Psoas muscle (tissue), 8 donors: Measurements from ENCODE around the gene ATP6AP2. TPM values are rescaled to one million over a fixed set of nuclear protein-coding genes. Genes with fewer than 3 reads are reported as not detected.

ENCODE experiments used
- ATAC-seq, 4 donors: fragments of 200-7000 bp; cut with Tn5 transposase; one replicate each; pipeline ENCODE4 v1.9.1; 2020; ENCODE audit warnings: moderate library complexity in 3 of 4, mild to moderate bottlenecking in 2 of 4
- DNase-seq, 2 donors: peaks; one replicate each; pipeline ENCODE4 v3.0.0-alpha.2; 2020
- H3K27ac ChIP-seq: fragments of 200-600 bp; one replicate; pipeline ENCODE4 v1.8.0; 2022
- H3K27me3 ChIP-seq, 3 donors: fragments of 200-600 bp in 1 of 3; one replicate each; pipeline versions ENCODE4 v1.6.1 to v1.8.0; 2013 to 2022; ENCODE audit warnings: low read length in 2 of 3, mild to moderate bottlenecking in 2 of 3, moderate library complexity in 1 of 3; ENCODE audit not compliant: insufficient read depth in 3 of 3
- H3K36me3 ChIP-seq, 2 donors: fragments of 200-600 bp in 1 of 2; one replicate each; pipeline versions ENCODE4 v1.6.1 to v1.8.0; 2013 to 2022; ENCODE audit warnings: low read depth in 1 of 2, mild to moderate bottlenecking in 1 of 2, moderate library complexity in 1 of 2; ENCODE audit not compliant: insufficient read depth in 1 of 2
- H3K4me1 ChIP-seq: fragments of 200-600 bp; one replicate; pipeline ENCODE4 v1.8.0; 2022
- H3K4me3 ChIP-seq: fragments of 200-600 bp; one replicate; pipeline ENCODE4 v1.8.0; 2022; ENCODE audit warnings: mild to moderate bottlenecking
- H3K9me3 ChIP-seq: fragments of 200-600 bp; one replicate; pipeline ENCODE4 v1.8.0; 2022
- whole genome bisulfite sequencing, 3 donors: extraction: QIAGEN DNeasy Blood & Tissue Kit; methylation state at CpG; one replicate each; pipeline versions ENCODE4 v1.1.6 to v1.1.7; 2013; 5-methylcytosine and 5-hydroxymethylcytosine counted together
- intact Hi-C, 2 donors: fragments of 100-400 bp; cut with DNase I; formaldehyde crosslinking; loops; one replicate each; pipeline versions ENCODE4 v1.11.0 to v1.14.2; 2022
- polyA plus RNA-seq, 3 donors: library from polyadenylated mRNA; stranded (reverse); fragments of 200-250 nt; gene quantifications; one replicate each; pipeline ENCODE4 v1.2.3, GENCODE V29; 2013
- total RNA-seq, 4 donors: library from RNA; stranded (reverse); fragmentation: NEBNext Ultra II Directional in 2 of 4; extraction: Animal tissue kit (Norgen Biotek cat#: 25700) in 2 of 4; gene quantifications; one replicate each; pipeline versions ENCODE4 v1.2.1 to v1.2.4, GENCODE V29; 2021 to 2023
- TF ChIP-seq, protein P1 (sequence below): fragments of 200-600 bp; IDR thresholded peaks from one replicate; pipeline ENCODE4 v1.8.0; 2022; ENCODE audit warnings: antibody characterized with exemption
- donor health status: healthy with polysubstance abuse.
- donor health status: DM: no; HTN: no; CAD: no; lungs with moderate emphysema.
- donor health status: Bipolar disorder and iron deficiency.
- donor health status: healthy.
- donor health status: DM: yes; HTN: yes; CAD: no.
- donor health status: DM: no; HTN: no; CAD: no.
- donor health status: DM: no; HTN: no; CAD: no.
- donor health status: DM: yes; HTN: yes; CAD: no.

The ATP6AP2 gene
- total and polyA plus RNA-seq, 7 donors, result 17.5 to 29.2 (median 24.7) TPM

DNA sequence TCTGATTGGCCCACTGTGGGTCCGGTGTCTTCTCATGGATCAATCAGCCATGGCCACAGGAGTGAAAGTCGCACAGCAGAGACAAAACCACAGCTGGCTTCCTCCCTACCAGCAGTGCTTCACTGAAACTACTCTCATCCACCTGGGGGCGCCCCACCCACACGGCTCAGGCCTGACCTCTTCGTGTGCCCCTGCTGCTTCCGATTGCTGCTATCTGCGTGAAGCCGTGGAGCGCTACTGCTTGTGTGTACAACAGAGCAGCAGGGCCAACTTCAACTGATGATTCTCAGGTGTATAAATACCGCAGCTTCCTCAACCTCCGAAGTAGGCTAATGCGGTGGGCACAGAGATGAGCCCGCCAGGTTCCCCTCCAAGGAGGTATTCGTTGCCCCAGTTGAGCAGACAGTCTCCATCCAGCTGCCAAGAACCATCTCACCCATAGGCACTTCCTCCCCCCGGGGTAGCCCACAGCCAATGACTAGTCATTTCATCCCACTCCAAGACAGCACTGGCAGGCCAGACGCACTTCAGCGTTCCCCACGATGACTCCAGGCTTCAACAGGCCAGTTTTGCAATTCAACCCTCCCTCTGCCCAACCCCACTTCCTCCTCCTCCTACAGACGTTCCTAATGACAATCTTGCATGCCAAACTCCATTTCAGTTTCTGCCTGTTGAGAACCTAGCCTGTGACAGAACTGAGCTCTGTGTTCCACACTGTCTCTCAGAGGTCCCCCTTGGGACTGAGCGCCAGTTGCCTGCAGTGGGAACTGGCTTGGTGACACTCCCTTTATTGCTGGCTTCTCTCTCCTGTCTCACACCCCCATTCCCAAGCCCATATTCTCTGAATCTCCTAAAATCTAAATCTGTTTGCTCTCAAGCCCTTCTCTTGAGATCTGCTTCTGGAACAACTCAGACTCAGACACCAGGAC, 41.3 kb upstream of the ATP6AP2 start:
- DNase-seq (peak; percentile 49 to 69), ATAC-seq (peak in 3 of 4 donors; percentile 52 to 53 (median 52))
- WGBS, 3 donors, result 36 to 50% (median 48%) methylated on average over 18 to 20 of the region's 20 CpGs
- no peaks in the 10 kb centered on the region for H3K9me3 ChIP-seq
- H3K27ac ChIP-seq, result no peak overlapping the region
- no peaks in the 10 kb centered on the region for H3K4me1 ChIP-seq
- no peaks in the 10 kb centered on the region for H3K36me3 ChIP-seq
- intact Hi-C loops, result loop anchor here in 1 of 2 donors (10.0 kb wide), 1 partner anchor 715 kb away; no protein-coding TSS in a partner anchor
- TF ChIP-seq, protein P1, sequence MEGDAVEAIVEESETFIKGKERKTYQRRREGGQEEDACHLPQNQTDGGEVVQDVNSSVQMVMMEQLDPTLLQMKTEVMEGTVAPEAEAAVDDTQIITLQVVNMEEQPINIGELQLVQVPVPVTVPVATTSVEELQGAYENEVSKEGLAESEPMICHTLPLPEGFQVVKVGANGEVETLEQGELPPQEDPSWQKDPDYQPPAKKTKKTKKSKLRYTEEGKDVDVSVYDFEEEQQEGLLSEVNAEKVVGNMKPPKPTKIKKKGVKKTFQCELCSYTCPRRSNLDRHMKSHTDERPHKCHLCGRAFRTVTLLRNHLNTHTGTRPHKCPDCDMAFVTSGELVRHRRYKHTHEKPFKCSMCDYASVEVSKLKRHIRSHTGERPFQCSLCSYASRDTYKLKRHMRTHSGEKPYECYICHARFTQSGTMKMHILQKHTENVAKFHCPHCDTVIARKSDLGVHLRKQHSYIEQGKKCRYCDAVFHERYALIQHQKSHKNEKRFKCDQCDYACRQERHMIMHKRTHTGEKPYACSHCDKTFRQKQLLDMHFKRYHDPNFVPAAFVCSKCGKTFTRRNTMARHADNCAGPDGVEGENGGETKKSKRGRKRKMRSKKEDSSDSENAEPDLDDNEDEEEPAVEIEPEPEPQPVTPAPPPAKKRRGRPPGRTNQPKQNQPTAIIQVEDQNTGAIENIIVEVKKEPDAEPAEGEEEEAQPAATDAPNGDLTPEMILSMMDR, result no peak
- peaks cover 0 to 52% (median 0%) of the 10 kb centered on the region in 3 donors for H3K27me3 ChIP-seq
- no peak overlapping the region for H3K4me3 ChIP-seq

DNA sequence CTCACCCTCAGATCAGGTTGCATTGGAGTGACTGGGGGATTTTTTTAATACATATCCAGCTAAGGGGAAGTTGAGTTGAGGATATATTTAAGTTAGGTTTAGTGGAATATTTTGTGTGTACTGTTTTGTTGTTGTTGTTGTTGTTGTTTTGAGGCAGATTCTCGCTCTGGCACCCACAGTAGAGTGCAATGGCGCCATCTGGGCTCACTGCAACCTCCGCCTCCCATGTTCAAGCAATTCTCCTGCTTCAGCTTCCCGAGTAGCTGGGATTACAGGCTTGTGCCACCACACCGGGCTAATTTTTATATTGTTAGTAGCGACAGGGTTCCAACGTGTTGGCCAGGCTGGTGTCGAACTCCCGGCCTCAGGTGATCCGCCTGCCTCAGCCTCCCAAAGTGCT, 38.6 kb upstream of the ATP6AP2 start:
- Histone ChIP-seq H3K4me1 (no peaks in the 10 kb centered on the region), H3K36me3 (no peaks in the 10 kb centered on the region), H3K27me3 (peaks cover 0 to 36% (median 0%) of the 10 kb centered on the region in 3 donors), H3K9me3 (no peaks in the 10 kb centered on the region), H3K27ac (no peak overlapping the region), H3K4me3 (no peak overlapping the region)
- TF ChIP-seq, protein P1, result no peak
- no peak for DNase-seq
- intact Hi-C loops, result loop anchor here in 1 of 2 donors (10.0 kb wide), 1 partner anchor 713 kb away; no protein-coding TSS in a partner anchor
- no peak for ATAC-seq
- WGBS, 3 donors, result 69 to 87% (median 85%) methylated on average over 10 of the region's 10 CpGs

DNA sequence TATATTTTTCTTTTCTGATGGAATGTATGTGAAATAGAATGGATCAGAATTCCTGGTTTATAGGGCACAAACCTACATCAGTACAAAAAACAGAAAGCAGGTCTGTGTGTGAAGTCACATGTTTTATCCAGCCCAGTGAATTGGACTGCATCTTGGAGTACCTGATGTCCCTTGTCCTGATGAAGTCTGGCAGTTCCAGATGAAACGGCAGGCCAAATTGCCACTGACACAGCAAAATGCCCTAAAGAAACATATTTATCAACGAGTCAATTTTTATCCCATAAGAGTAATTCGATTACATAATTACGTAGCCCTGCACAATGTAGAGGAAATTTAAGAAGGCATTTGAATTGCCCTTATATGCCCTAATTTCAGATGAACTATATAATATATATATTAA, 37.8 kb upstream of the ATP6AP2 start:
- WGBS, 3 donors, result 72 to 85% (median 74%) methylated on average over 4 of the region's 4 CpGs
- TF ChIP-seq, protein P1, result no peak
- intact Hi-C loops, result loop anchor here in 1 of 2 donors (10.0 kb wide), 1 partner anchor 712 kb away; no protein-coding TSS in a partner anchor

DNA sequence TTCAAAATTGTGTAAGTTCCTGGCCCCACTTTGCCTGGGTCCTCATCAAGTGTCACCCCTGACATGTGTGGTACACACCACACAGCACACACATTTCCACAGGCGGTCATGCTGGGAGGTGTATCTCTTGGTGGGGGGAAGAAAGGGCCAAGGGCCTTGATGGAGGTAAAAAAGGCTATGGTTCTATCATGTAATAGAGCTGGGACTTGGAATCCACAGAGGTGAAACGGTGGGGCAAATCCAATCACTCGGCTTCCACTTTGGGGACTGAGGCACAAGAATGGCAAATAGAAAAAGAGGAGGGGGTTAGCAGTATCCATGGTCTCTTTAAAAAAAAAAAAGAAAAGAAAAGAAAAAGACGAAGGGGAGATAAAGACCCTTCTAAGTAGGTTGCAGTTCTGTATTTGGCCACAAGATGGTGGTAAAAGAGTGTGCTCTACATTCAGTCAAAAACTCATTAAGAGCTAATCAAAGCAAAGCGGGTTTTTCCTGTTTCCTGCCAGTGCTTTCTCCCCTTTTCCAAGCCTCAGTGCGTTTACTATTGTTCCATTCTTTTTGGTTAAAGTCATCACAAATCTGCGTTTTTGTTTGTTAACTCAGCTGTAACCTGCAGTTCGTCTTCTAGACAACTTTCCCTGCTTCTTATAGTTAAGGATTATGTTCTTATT, 37.0 kb upstream of the ATP6AP2 start:
- WGBS, 3 donors, result 6 to 15% (median 9%) methylated on average over 7 to 8 of the region's 8 CpGs
- H3K27ac ChIP-seq, result no peak overlapping the region
- H3K36me3 ChIP-seq, result no peaks in the 10 kb centered on the region
- DNase-seq, result no peak
- peaks cover 0 to 32% (median 0%) of the 10 kb centered on the region in 3 donors for H3K27me3 ChIP-seq
- H3K4me1 ChIP-seq, result no peaks in the 10 kb centered on the region
- H3K4me3 ChIP-seq, result peak overlapping the region; percentile 1
- intact Hi-C loops, result loop anchor here in 1 of 2 donors (10.0 kb wide), 1 partner anchor 711 kb away; no protein-coding TSS in a partner anchor
- peak; percentile 42 to 82 (median 54) for ATAC-seq
- TF ChIP-seq, protein P1, result peak; percentile 91
- no peaks in the 10 kb centered on the region for H3K9me3 ChIP-seq

More for the DNA sequence above, 37.8 kb upstream of the ATP6AP2 start:
- Histone ChIP-seq H3K27me3 (peaks cover 0 to 35% (median 0%) of the 10 kb centered on the region in 3 donors), H3K27ac (no peak overlapping the region), H3K36me3 (no peaks in the 10 kb centered on the region), H3K4me3 (no peak overlapping the region), H3K9me3 (no peaks in the 10 kb centered on the region), H3K4me1 (no peaks in the 10 kb centered on the region)
- ATAC-seq (no peak), DNase-seq (no peak)
